GM23338 (cell line): Measurements from ENCODE around the gene SUPT7L. TPM values are rescaled to one million over a fixed set of nuclear protein-coding genes. Genes with fewer than 3 reads are reported as not detected.

Source experiments
- ATAC-seq: fragments of 200-7000 bp; cut with Tn5 transposase; 3 replicates; pipeline ENCODE4 v1.9.1; 2020
- DNase-seq: peaks from one replicate; pipeline ENCODE4 v3.0.0-alpha.2; 2015; ENCODE audit warnings: low spot score
- H2AFZ ChIP-seq: fragments of 200-600 bp; sonication (generic); 2 replicates; pipeline ENCODE4 v1.8.0; 2016; ENCODE audit warnings: antibody characterized with exemption, mild to moderate bottlenecking, moderate library complexity
- H3F3A ChIP-seq: fragments of 200-600 bp; sonication (generic); replicated peaks from 2 replicates; pipeline ENCODE4 v1.8.0; 2017; ENCODE audit warnings: antibody characterized with exemption, mixed run types, low read depth
- H3K27ac ChIP-seq: fragments of 200-600 bp; sonication (generic); 2 replicates; pipeline ENCODE4 v1.6.1; 2016; ENCODE audit warnings: low read depth
- H3K27me3 ChIP-seq: fragments of 200-600 bp; sonication (generic); 2 replicates; pipeline ENCODE4 v1.8.0; 2016; ENCODE audit warnings: mild to moderate bottlenecking, mixed run types, moderate library complexity; ENCODE audit not compliant: insufficient read depth
- H3K36me3 ChIP-seq: fragments of 200-600 bp; sonication (generic); 2 replicates; pipeline ENCODE4 v1.8.0; 2016; ENCODE audit warnings: mild to moderate bottlenecking; ENCODE audit not compliant: insufficient read depth
- H3K4me1 ChIP-seq: fragments of 200-600 bp; sonication (generic); 2 replicates; pipeline ENCODE4 v1.8.0; 2016; ENCODE audit warnings: mild to moderate bottlenecking, moderate library complexity; ENCODE audit not compliant: insufficient read depth
- H3K4me2 ChIP-seq: fragments of 200-600 bp; sonication (generic); 2 replicates; pipeline ENCODE4 v1.7.1; 2017; ENCODE audit warnings: mixed run types
- H3K4me3 ChIP-seq: fragments of 200-600 bp; sonication (generic); 2 replicates; pipeline ENCODE4 v1.6.1; 2016; ENCODE audit warnings: mixed run types
- H3K79me2 ChIP-seq: fragments of 200-600 bp; sonication (generic); replicated peaks from 2 replicates; pipeline ENCODE4 v1.8.0; 2017; ENCODE audit warnings: mild to moderate bottlenecking; ENCODE audit not compliant: insufficient read depth
- H3K9me2 ChIP-seq: fragments of 200-600 bp; sonication (generic); 2 replicates; pipeline ENCODE4 v1.8.0; 2017; ENCODE audit not compliant: insufficient read depth
- H4K20me1 ChIP-seq: fragments of 200-600 bp; sonication (generic); replicated peaks from 2 replicates; pipeline ENCODE4 v1.8.0; 2017; ENCODE audit warnings: mild to moderate bottlenecking; ENCODE audit not compliant: insufficient read depth
- H3K27ac Mint-ChIP-seq: 2 replicates; pipeline ENCODE4 v1.8.0; 2020; ENCODE audit warnings: inconsistent platforms, mild to moderate bottlenecking, moderate library complexity, mixed read lengths
- H3K27me3 Mint-ChIP-seq: 3 replicates; pipeline ENCODE4 v1.8.0; 2022; ENCODE audit warnings: low read depth, mild to moderate bottlenecking, moderate library complexity, mixed read lengths, inconsistent platforms; ENCODE audit not compliant: insufficient read depth, poor library complexity
- H3K36me3 Mint-ChIP-seq: 3 replicates; pipeline ENCODE4 v1.8.0; 2021; ENCODE audit warnings: low read depth, mild to moderate bottlenecking, inconsistent platforms, moderate library complexity, mixed read lengths
- H3K4me1 Mint-ChIP-seq: 3 replicates; pipeline ENCODE4 v1.8.0; 2020; ENCODE audit warnings: mild to moderate bottlenecking, inconsistent platforms, mixed read lengths
- H3K4me3 Mint-ChIP-seq: 3 replicates; pipeline ENCODE4 v1.8.0; 2021; ENCODE audit warnings: moderate library complexity, mild to moderate bottlenecking, inconsistent platforms, mixed read lengths
- H3K9me3 Mint-ChIP-seq: 3 replicates; pipeline ENCODE4 v1.8.0; 2020; ENCODE audit warnings: moderate library complexity, mild to moderate bottlenecking, inconsistent platforms, mixed read lengths
- CREB1 ChIP-seq: fragments of 250-450 bp; sonication (Bioruptor Pico); IDR thresholded peaks from 2 replicates; pipeline ENCODE4 v1.5.0; 2020; ENCODE audit warnings: low read depth, mild to moderate bottlenecking, moderate library complexity
- EZH2 ChIP-seq: fragments of 200-600 bp; sonication (generic); IDR thresholded peaks from one replicate; pipeline ENCODE4 v1.8.0; 2017; ENCODE audit warnings: antibody characterized with exemption, mild to moderate bottlenecking, low read depth; ENCODE audit not compliant: unreplicated experiment
- EZH2phosphoT487 ChIP-seq: fragments of 200-600 bp; sonication (generic); IDR thresholded peaks from one replicate; pipeline ENCODE4 v1.8.1; 2018; ENCODE audit warnings: antibody characterized with exemption; ENCODE audit not compliant: unreplicated experiment
- JUNB ChIP-seq: IDR thresholded peaks from one replicate; pipeline ENCODE4 v1.6.1; 2016; ENCODE audit warnings: antibody characterized with exemption; ENCODE audit not compliant: unreplicated experiment
- STAT1 ChIP-seq: IDR thresholded peaks from one replicate; pipeline ENCODE4 v1.6.1; 2016; ENCODE audit warnings: antibody characterized with exemption; ENCODE audit not compliant: unreplicated experiment
- ZNF114 ChIP-seq: fragments of 250-450 bp; sonication (Bioruptor Pico); IDR thresholded peaks from 2 replicates; pipeline ENCODE4 v1.5.0; 2020; ENCODE audit warnings: mild to moderate bottlenecking, moderate library complexity
- polyA plus RNA-seq: library from polyadenylated mRNA; unstranded; fragments of >200 nt; fragmentation: Nextera tagmentation; extraction: Ambion mirVana; gene quantifications from 2 replicates; pipeline ENCODE4 v1.2.1, GENCODE V29; 2016
- total RNA-seq: library from RNA; depleted of rRNA; stranded (reverse); fragments of >200 nt; shearing (Covaris generic); gene quantifications from 2 replicates; pipeline ENCODE4 v1.2.3, GENCODE V29; 2014
- TF ChIP-seq, protein P1 (sequence below): IDR thresholded peaks from one replicate; pipeline ENCODE4 v1.6.1; 2018; ENCODE audit warnings: antibody characterized with exemption; ENCODE audit not compliant: unreplicated experiment
- TF ChIP-seq, protein P2 (sequence below): IDR thresholded peaks from 2 replicates; pipeline ENCODE4 v1.6.1; 2016; ENCODE audit warnings: antibody characterized with exemption
- TF ChIP-seq, protein P3 (sequence below): fragments of 250-450 bp; sonication (Bioruptor Pico); IDR thresholded peaks from 2 replicates; pipeline ENCODE4 v1.5.0; 2020; ENCODE audit warnings: mild to moderate bottlenecking, moderate library complexity
- TF ChIP-seq, protein P4 (sequence below), 2 experiments: fragments of 200-600 bp in 1 of 2; sonication (generic) in 1 of 2; conservative IDR thresholded peaks; 2 replicates each; pipeline versions ENCODE4 v1.5.1 to v1.6.1; 2016 to 2017; ENCODE audit warnings: antibody characterized with exemption in 2 of 2, low read depth in 2 of 2, mild to moderate bottlenecking in 2 of 2, moderate library complexity in 1 of 2

Gene SUPT7L
- total and polyA plus RNA-seq, 2 experiments from 2014 or later, result 13.7 to 16.5 TPM

DNA sequence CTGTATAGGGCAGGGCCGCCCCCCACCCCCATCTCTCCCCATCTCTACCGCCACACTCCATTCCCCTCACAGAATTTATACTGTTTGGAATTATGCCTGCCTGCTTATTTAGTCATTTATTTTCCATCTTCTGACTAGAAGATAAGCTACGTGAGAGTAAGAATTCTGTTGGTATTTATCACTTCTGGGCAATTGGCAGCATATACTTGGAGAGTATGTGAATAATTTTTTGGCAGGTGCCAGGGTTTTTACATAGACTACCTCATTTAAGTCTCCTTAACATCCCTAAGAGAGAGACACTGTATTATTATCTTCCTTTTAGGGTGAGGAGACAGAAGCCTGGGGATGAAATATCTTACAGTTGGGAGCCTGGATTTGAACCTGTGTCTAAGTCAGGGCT, 45.3 kb upstream of the SUPT7L start (continued):
- TF ChIP-seq, protein P1, sequence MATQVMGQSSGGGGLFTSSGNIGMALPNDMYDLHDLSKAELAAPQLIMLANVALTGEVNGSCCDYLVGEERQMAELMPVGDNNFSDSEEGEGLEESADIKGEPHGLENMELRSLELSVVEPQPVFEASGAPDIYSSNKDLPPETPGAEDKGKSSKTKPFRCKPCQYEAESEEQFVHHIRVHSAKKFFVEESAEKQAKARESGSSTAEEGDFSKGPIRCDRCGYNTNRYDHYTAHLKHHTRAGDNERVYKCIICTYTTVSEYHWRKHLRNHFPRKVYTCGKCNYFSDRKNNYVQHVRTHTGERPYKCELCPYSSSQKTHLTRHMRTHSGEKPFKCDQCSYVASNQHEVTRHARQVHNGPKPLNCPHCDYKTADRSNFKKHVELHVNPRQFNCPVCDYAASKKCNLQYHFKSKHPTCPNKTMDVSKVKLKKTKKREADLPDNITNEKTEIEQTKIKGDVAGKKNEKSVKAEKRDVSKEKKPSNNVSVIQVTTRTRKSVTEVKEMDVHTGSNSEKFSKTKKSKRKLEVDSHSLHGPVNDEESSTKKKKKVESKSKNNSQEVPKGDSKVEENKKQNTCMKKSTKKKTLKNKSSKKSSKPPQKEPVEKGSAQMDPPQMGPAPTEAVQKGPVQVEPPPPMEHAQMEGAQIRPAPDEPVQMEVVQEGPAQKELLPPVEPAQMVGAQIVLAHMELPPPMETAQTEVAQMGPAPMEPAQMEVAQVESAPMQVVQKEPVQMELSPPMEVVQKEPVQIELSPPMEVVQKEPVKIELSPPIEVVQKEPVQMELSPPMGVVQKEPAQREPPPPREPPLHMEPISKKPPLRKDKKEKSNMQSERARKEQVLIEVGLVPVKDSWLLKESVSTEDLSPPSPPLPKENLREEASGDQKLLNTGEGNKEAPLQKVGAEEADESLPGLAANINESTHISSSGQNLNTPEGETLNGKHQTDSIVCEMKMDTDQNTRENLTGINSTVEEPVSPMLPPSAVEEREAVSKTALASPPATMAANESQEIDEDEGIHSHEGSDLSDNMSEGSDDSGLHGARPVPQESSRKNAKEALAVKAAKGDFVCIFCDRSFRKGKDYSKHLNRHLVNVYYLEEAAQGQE, result no peak

DNA sequence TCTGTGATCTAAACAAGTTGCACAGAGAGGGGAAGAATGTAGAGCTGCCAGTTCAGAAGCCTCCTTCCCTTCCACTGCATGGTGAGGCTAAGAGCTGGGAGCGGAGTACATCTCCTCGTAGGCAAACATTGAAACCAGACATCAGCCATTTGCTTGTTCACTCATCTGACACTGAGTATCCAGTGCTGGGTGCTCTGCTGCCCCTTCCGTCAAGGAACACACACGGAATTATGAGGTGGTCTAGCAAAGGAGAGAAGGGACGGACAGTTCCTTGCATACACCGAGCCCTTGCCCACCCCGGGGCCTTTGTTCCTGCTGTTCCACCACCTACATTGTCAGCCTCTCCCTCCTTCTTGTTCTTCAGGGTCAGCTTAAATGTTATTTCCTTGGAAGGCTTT, 44.8 kb upstream of the SUPT7L start:
- ATAC-seq (no peak), DNase-seq (no peak)
- H2AFZ ChIP-seq, result no peak overlapping the region
- no peak overlapping the region for H3K4me2 ChIP-seq
- Mint-ChIP-seq H3K36me3 (no peaks in the 10 kb centered on the region; the same call in 2 of the 3 replicates), H3K9me3 (no peaks in the 10 kb centered on the region; the same call in 2 of the 3 replicates), H3K27ac (no peak overlapping the region), H3K4me3 (no peak overlapping the region), H3K4me1 (peaks cover 9% of the 10 kb centered on the region), H3K27me3 (peaks cover 5% of the 10 kb centered on the region)
- no peaks in the 10 kb centered on the region for H3K36me3 ChIP-seq
- H3K79me2 ChIP-seq, result no peaks in the 10 kb centered on the region
- no peaks in the 10 kb centered on the region for H4K20me1 ChIP-seq
- no peaks in the 10 kb centered on the region for H3K9me2 ChIP-seq
- H3K27me3 ChIP-seq, result no peaks in the 10 kb centered on the region
- no peak overlapping the region for H3K4me3 ChIP-seq
- no peaks in the 10 kb centered on the region for H3F3A ChIP-seq
- no peak overlapping the region for H3K27ac ChIP-seq
- peaks cover 7% of the 10 kb centered on the region for H3K4me1 ChIP-seq
- TF ChIP-seq ZNF114 (CRISPR knock-in tag) (no peak), EZH2 (no peak), CREB1 (CRISPR knock-in tag) (no peak), EZH2phosphoT487 (no peak), JUNB (no peak), STAT1 (no peak)
- TF ChIP-seq, protein P2, sequence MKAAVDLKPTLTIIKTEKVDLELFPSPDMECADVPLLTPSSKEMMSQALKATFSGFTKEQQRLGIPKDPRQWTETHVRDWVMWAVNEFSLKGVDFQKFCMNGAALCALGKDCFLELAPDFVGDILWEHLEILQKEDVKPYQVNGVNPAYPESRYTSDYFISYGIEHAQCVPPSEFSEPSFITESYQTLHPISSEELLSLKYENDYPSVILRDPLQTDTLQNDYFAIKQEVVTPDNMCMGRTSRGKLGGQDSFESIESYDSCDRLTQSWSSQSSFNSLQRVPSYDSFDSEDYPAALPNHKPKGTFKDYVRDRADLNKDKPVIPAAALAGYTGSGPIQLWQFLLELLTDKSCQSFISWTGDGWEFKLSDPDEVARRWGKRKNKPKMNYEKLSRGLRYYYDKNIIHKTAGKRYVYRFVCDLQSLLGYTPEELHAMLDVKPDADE, result no peak
- TF ChIP-seq, protein P3, sequence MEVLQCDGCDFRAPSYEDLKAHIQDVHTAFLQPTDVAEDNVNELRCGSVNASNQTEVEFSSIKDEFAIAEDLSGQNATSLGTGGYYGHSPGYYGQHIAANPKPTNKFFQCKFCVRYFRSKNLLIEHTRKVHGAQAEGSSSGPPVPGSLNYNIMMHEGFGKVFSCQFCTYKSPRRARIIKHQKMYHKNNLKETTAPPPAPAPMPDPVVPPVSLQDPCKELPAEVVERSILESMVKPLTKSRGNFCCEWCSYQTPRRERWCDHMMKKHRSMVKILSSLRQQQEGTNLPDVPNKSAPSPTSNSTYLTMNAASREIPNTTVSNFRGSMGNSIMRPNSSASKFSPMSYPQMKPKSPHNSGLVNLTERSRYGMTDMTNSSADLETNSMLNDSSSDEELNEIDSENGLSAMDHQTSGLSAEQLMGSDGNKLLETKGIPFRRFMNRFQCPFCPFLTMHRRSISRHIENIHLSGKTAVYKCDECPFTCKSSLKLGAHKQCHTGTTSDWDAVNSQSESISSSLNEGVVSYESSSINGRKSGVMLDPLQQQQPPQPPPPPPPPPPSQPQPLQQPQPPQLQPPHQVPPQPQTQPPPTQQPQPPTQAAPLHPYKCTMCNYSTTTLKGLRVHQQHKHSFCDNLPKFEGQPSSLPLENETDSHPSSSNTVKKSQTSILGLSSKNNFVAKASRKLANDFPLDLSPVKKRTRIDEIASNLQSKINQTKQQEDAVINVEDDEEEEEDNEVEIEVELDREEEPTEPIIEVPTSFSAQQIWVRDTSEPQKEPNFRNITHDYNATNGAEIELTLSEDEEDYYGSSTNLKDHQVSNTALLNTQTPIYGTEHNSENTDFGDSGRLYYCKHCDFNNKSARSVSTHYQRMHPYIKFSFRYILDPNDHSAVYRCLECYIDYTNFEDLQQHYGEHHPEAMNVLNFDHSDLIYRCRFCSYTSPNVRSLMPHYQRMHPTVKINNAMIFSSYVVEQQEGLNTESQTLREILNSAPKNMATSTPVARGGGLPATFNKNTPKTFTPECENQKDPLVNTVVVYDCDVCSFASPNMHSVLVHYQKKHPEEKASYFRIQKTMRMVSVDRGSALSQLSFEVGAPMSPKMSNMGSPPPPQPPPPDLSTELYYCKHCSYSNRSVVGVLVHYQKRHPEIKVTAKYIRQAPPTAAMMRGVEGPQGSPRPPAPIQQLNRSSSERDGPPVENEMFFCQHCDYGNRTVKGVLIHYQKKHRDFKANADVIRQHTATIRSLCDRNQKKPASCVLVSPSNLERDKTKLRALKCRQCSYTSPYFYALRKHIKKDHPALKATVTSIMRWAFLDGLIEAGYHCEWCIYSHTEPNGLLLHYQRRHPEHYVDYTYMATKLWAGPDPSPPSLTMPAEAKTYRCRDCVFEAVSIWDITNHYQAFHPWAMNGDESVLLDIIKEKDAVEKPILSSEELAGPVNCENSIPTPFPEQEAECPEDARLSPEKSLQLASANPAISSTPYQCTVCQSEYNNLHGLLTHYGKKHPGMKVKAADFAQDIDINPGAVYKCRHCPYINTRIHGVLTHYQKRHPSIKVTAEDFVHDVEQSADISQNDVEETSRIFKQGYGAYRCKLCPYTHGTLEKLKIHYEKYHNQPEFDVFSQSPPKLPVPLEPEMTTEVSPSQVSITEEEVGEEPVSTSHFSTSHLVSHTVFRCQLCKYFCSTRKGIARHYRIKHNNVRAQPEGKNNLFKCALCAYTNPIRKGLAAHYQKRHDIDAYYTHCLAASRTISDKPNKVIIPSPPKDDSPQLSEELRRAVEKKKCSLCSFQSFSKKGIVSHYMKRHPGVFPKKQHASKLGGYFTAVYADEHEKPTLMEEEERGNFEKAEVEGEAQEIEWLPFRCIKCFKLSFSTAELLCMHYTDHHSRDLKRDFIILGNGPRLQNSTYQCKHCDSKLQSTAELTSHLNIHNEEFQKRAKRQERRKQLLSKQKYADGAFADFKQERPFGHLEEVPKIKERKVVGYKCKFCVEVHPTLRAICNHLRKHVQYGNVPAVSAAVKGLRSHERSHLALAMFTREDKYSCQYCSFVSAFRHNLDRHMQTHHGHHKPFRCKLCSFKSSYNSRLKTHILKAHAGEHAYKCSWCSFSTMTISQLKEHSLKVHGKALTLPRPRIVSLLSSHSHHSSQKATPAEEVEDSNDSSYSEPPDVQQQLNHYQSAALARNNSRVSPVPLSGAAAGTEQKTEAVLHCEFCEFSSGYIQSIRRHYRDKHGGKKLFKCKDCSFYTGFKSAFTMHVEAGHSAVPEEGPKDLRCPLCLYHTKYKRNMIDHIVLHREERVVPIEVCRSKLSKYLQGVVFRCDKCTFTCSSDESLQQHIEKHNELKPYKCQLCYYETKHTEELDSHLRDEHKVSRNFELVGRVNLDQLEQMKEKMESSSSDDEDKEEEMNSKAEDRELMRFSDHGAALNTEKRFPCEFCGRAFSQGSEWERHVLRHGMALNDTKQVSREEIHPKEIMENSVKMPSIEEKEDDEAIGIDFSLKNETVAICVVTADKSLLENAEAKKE (CRISPR knock-in tag), result no peak
- TF ChIP-seq, protein P4, sequence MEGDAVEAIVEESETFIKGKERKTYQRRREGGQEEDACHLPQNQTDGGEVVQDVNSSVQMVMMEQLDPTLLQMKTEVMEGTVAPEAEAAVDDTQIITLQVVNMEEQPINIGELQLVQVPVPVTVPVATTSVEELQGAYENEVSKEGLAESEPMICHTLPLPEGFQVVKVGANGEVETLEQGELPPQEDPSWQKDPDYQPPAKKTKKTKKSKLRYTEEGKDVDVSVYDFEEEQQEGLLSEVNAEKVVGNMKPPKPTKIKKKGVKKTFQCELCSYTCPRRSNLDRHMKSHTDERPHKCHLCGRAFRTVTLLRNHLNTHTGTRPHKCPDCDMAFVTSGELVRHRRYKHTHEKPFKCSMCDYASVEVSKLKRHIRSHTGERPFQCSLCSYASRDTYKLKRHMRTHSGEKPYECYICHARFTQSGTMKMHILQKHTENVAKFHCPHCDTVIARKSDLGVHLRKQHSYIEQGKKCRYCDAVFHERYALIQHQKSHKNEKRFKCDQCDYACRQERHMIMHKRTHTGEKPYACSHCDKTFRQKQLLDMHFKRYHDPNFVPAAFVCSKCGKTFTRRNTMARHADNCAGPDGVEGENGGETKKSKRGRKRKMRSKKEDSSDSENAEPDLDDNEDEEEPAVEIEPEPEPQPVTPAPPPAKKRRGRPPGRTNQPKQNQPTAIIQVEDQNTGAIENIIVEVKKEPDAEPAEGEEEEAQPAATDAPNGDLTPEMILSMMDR (conservative IDR thresholded peaks at IDR 0.05; ENCODE audit: low read depth in 2 of 2), result no peak
